K562 (cell line): Measurements from ENCODE around the gene SEPTIN1. TPM values are rescaled to one million over a fixed set of nuclear protein-coding genes. Genes with fewer than 3 reads are reported as not detected.
A peak's percentile ranks its signal among the peaks of the same experiment; 100 is the strongest.

Source experiments
- BCOR ChIP-seq: fragments of 450-650 bp; IDR thresholded peaks from 2 replicates; pipeline ENCODE4 v1.6.1; 2016
- BRF1 ChIP-seq: IDR thresholded peaks from 3 replicates; pipeline ENCODE4 v1.6.1; 2011; ENCODE audit warnings: borderline replicate concordance, mild to moderate bottlenecking; ENCODE audit not compliant: insufficient read length; ENCODE audit errors: extremely low read depth
- CREB5 ChIP-seq: fragments of 250-450 bp; sonication (Bioruptor Pico); IDR thresholded peaks from 2 replicates; pipeline ENCODE4 v1.5.0; 2020; ENCODE audit warnings: mild to moderate bottlenecking
- ETS2 ChIP-seq: IDR thresholded peaks from 2 replicates; pipeline ENCODE4 v1.6.1; 2016; ENCODE audit warnings: borderline replicate concordance, missing genetic modification characterization, mild to moderate bottlenecking, moderate library complexity, missing compliant biosample characterization; ENCODE audit not compliant: poor library complexity, severe bottlenecking
- GTF2E2 ChIP-seq: fragments of 200-800 bp; sonication (Bioruptor generic); IDR thresholded peaks from 2 replicates; pipeline ENCODE4 v1.6.1; 2016; ENCODE audit warnings: missing genetic modification characterization, missing compliant biosample characterization
- KDM1A ChIP-seq, 2 experiments: fragments of 450-650 bp; IDR thresholded peaks; 2 replicates each; pipeline ENCODE4 v1.6.1; 2016; ENCODE audit warnings: mild to moderate bottlenecking in 2 of 2
- MNT ChIP-seq, 2 experiments: fragments of 450-650 bp; conservative IDR thresholded peaks; 2 replicates each; pipeline ENCODE4 v1.6.1; 2017; ENCODE audit warnings: mild to moderate bottlenecking in 2 of 2, moderate library complexity in 2 of 2
- MYBL2 ChIP-seq, 2 experiments: fragments of 450-650 bp in 1 of 2; sonication (generic) in 1 of 2; formaldehyde crosslinking in 1 of 2; IDR thresholded peaks; 2 replicates each; pipeline versions ENCODE4 v1.6.1 to v1.8.1; 2017 to 2022; ENCODE audit warnings: borderline replicate concordance in 1 of 2, inconsistent platforms in 1 of 2, low read depth in 1 of 2, mild to moderate bottlenecking in 1 of 2, missing genetic modification reagents in 1 of 2, moderate library complexity in 1 of 2
- MYC ChIP-seq, 2 experiments: fragments of 250-450 bp in 1 of 2; sonication (Bioruptor Pico) in 1 of 2; IDR thresholded peaks; 2 replicates each; pipeline versions ENCODE4 v1.5.1 to v1.6.1; 2012 to 2021; ENCODE audit warnings: low read depth in 2 of 2, borderline replicate concordance in 1 of 2, improper control_type of control experiment in 1 of 2, low read length in 1 of 2, mild to moderate bottlenecking in 1 of 2, moderate library complexity in 1 of 2
- NR0B1 ChIP-seq: fragments of 450-650 bp; IDR thresholded peaks from one replicate; pipeline ENCODE4 v1.6.1; 2018; ENCODE audit warnings: mild to moderate bottlenecking, moderate library complexity; ENCODE audit not compliant: partially characterized antibody
- RREB1 ChIP-seq: fragments of 250-450 bp; sonication (Bioruptor Pico); IDR thresholded peaks from 2 replicates; pipeline ENCODE4 v1.4.0; 2020
- SNAPC5 ChIP-seq: fragments of 250-450 bp; sonication (Bioruptor Pico); IDR thresholded peaks from 2 replicates; pipeline ENCODE4 v1.8.0; 2021; ENCODE audit warnings: moderate library complexity, mild to moderate bottlenecking, inconsistent platforms
- TAF9B ChIP-seq: fragments of 450-650 bp; IDR thresholded peaks from 2 replicates; pipeline ENCODE4 v1.6.1; 2018; ENCODE audit warnings: mild to moderate bottlenecking; ENCODE audit not compliant: partially characterized antibody
- USF1 ChIP-seq: sonication (generic); formaldehyde crosslinking; IDR thresholded peaks from 2 replicates; pipeline ENCODE4 v1.9.0; 2022; ENCODE audit warnings: mild to moderate bottlenecking, missing genetic modification reagents
- ZNF232 ChIP-seq: sonication (generic); formaldehyde crosslinking; IDR thresholded peaks from 2 replicates; pipeline ENCODE4 v1.8.0; 2022; ENCODE audit warnings: mild to moderate bottlenecking, missing genetic modification reagents
- polyA plus RNA-seq, 8 experiments: library from polyadenylated mRNA; depleted of rRNA in 4 of 8; stranded (reverse) in 5 of 8; unstranded in 3 of 8; fragments of >200 nt; fragmentation: Nextera tagmentation in 2 of 8; fragmentation: Illumina TruSeq in 1 of 8; extraction: Ambion mirVana in 2 of 8; extraction: Trizol in 1 of 8; gene quantifications; 2 replicates each; pipeline versions ENCODE4 v1.2.1 to v1.2.3, GENCODE V29; 2011 to 2014; ENCODE audit warnings: inconsistent platforms in 1 of 8, missing spikeins in 1 of 8
- total RNA-seq, 7 experiments: library from RNA; depleted of rRNA in 6 of 7; stranded (reverse); fragments of >200 nt in 6 of 7; fragmentation: Illumina TruSeq in 2 of 7; extraction: Trizol in 2 of 7; gene quantifications; 2 replicates each; pipeline versions ENCODE4 v1.2.1 to v1.2.3, GENCODE V29; 2011 to 2021; ENCODE audit warnings: low replicate concordance in 1 of 7

SEPTIN1 gene
- total and polyA plus RNA-seq, 9 of the 15 experiments (the other 6 are each of a cell fraction or from before 2014, with no cell fraction given), result 0.23 to 5.6 (median 1.7) TPM; not detected in 1

GRCh38 chr16:30377812-30378235 is 4.5 kb downstream of the SEPTIN1 start (continued):
- TF ChIP-seq NR0B1, result no peak
- TF ChIP-seq TAF9B, result no peak
- no peak for TF ChIP-seq MYBL2 (IDR thresholded peaks at IDR 0.05; ENCODE audit: low read depth)
- no peak for TF ChIP-seq MYBL2 (CRISPR knock-in tag; IDR thresholded peaks at IDR 0.05; ENCODE audit: borderline replicate concordance)
- TF ChIP-seq MNT (conservative IDR thresholded peaks at IDR 0.05), result peak; percentile 62 to 70; a peak in 1 of 4 replicates
- no peak for TF ChIP-seq KDM1A (IDR thresholded peaks at IDR 0.05)
- no peak for TF ChIP-seq BRF1
- TF ChIP-seq MYC (IDR thresholded peaks at IDR 0.05; ENCODE audit: low read depth, low read length), result peak; percentile 55; the same call in 1 of the 2 replicates
- peak; percentile 57; the same call in 1 of the 2 replicates for TF ChIP-seq MYC (CRISPR knock-in tag; IDR thresholded peaks at IDR 0.05; ENCODE audit: borderline replicate concordance, low read depth)
- TF ChIP-seq CREB5 (CRISPR knock-in tag), result no peak
- no peak for TF ChIP-seq BCOR
- TF ChIP-seq GTF2E2, result peak; percentile 94; the same call in 1 of the 2 replicates
- no peak for TF ChIP-seq ZNF232 (CRISPR knock-in tag)
- no peak for TF ChIP-seq RREB1 (CRISPR knock-in tag)
- no peak for TF ChIP-seq SNAPC5
- no peak for TF ChIP-seq ETS2 (tag)
- TF ChIP-seq USF1 (CRISPR knock-in tag), result no peak
